Vagina (tissue), 2 donors: Measurements from ENCODE around the gene RYR3. TPM values are rescaled to one million over a fixed set of nuclear protein-coding genes. Genes with fewer than 3 reads are reported as not detected.

ENCODE experiments used
- DNase-seq, 2 donors: peaks; one replicate each; pipeline ENCODE4 v3.0.0-alpha.2; 2017; ENCODE audit errors: extremely low spot score in 2 of 2
- H3K27ac ChIP-seq: fragments of 200-600 bp; sonication (generic); one replicate; pipeline ENCODE4 v1.5.1; 2019
- H3K27me3 ChIP-seq: fragments of 200-600 bp; sonication (generic); one replicate; pipeline ENCODE4 v1.5.1; 2019
- H3K36me3 ChIP-seq, 2 donors: fragments of 200-600 bp; sonication (generic); one replicate each; pipeline ENCODE4 v1.5.1; 2017 to 2019
- H3K4me1 ChIP-seq: fragments of 200-600 bp; sonication (generic); one replicate; pipeline ENCODE4 v1.5.1; 2019
- H3K4me3 ChIP-seq, 2 donors: fragments of 200-600 bp; sonication (generic); 1 replicate in 1 of 2; 2 replicates in 1 of 2; pipeline ENCODE4 v1.5.1; 2016 to 2019
- H3K9me3 ChIP-seq: fragments of 200-600 bp; sonication (generic); one replicate; pipeline ENCODE4 v1.5.1; 2019
- CTCF ChIP-seq, 3 experiments: fragments of 450-650 bp in 2 of 3; fragments of 200-600 bp in 1 of 3; sonication (generic) in 1 of 3; IDR thresholded peaks; one replicate each; pipeline ENCODE4 v1.5.1; 2017 to 2019; ENCODE audit warnings: antibody characterized with exemption in 3 of 3, mild to moderate bottlenecking in 2 of 3, moderate library complexity in 2 of 3
- POLR2A ChIP-seq, 2 donors: fragments of 450-650 bp; IDR thresholded peaks; one replicate each; pipeline ENCODE4 v1.6.1; 2017; ENCODE audit warnings: antibody characterized with exemption in 2 of 2, mild to moderate bottlenecking in 2 of 2, moderate library complexity in 2 of 2
- POLR2AphosphoS5 ChIP-seq, 2 donors: sonication (generic); formaldehyde crosslinking; IDR thresholded peaks; one replicate each; pipeline ENCODE4 v1.9.0; 2017; ENCODE audit warnings: antibody characterized with exemption in 2 of 2, mild to moderate bottlenecking in 2 of 2, low read depth in 1 of 2; ENCODE audit not compliant: insufficient read depth in 1 of 2
- intact Hi-C: fragments of 100-400 bp; cut with DNase I; formaldehyde crosslinking; loops from one replicate; pipeline ENCODE4 v1.15.1; 2023
- total RNA-seq: library from RNA; depleted of rRNA; stranded (reverse); fragments of >200 nt; gene quantifications from one replicate; pipeline ENCODE4 v1.2.3, GENCODE V29; 2016

Gene RYR3
- total RNA-seq, 1 donor from 2014 or later, result 16.5 TPM

DNA sequence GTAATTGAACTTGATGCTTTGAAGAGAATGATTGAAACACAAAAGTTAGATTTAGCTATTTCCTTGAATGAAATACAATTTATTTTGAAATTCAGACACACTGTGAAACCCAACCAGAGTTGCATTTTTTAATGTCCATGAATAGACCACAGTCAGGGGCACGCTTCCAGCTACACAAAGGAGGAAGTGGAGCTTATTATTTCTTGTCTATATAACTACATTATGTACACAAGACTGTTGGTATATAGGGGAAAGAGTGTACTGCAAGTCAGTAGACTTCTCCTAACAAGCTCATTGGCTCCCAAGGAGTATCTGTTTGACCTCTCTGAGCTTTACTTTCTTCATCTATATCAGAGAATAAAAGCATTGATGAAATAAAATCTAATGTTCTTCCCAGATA lies 326.2 kb downstream of the RYR3 start:
- Histone ChIP-seq H3K36me3 (no peaks in the 10 kb centered on the region), H3K9me3 (no peaks in the 10 kb centered on the region), H3K27ac (no peak overlapping the region), H3K4me3 (no peak overlapping the region), H3K27me3 (no peaks in the 10 kb centered on the region), H3K4me1 (no peaks in the 10 kb centered on the region)
- no peak for TF ChIP-seq POLR2A (IDR thresholded peaks at IDR 0.05)
- TF ChIP-seq POLR2AphosphoS5 (IDR thresholded peaks at IDR 0.05; ENCODE audit: insufficient read depth in 1 of 2, low read depth in 1 of 2), result no peak
- TF ChIP-seq CTCF (IDR thresholded peaks at IDR 0.05), result no peak
- intact Hi-C loops, result no loop called here
- DNase-seq, result no peak

DNA sequence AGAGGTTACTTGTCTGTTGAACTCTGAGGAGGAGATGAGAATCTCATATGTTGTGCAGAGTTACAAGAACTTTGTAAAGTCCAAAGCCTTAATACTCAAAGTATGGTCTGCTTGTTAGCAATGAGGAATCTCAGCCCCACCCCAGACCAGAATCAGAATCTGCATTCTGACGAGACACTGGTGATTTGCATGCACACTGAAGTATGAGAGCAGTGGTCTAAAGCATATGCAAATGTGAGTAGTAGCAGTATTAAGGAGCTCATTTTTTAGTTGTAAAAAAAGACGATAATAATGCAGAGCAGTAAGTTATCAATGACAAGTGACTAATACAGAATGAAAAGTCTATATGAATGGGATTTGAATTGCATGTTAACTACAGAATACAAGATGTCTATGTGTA lies 327.7 kb downstream of the RYR3 start:
- TF ChIP-seq CTCF (IDR thresholded peaks at IDR 0.05), result no peak
- no peak for TF ChIP-seq POLR2A (IDR thresholded peaks at IDR 0.05)
- TF ChIP-seq POLR2AphosphoS5 (IDR thresholded peaks at IDR 0.05; ENCODE audit: insufficient read depth in 1 of 2, low read depth in 1 of 2), result no peak
- DNase-seq, result no peak
- Histone ChIP-seq H3K4me1 (no peaks in the 10 kb centered on the region), H3K9me3 (no peaks in the 10 kb centered on the region), H3K36me3 (no peaks in the 10 kb centered on the region), H3K27ac (no peak overlapping the region), H3K4me3 (no peak overlapping the region), H3K27me3 (no peaks in the 10 kb centered on the region)
- intact Hi-C loops, result no loop called here

DNA sequence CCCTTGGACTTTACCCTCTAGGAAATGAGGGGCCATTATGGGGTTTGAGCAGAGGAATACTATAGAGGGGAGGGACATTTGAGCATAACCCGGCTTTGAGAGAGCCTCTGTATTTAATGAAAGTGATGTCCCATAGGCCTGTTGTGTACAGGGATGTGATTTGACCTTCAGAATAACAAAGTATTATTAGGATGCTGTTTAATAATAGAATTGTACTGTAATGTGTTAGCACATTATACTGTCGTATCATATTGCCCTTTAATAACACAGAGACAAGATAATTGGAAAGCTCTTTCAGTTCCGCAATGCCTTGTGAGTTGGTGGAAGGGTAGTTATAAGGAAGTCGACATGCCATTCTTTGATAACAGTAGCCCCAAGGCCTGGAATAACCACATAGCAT lies 328.3 kb downstream of the RYR3 start:
- Histone ChIP-seq H3K27me3 (no peaks in the 10 kb centered on the region), H3K9me3 (no peaks in the 10 kb centered on the region), H3K27ac (no peak overlapping the region), H3K4me1 (no peaks in the 10 kb centered on the region), H3K36me3 (no peaks in the 10 kb centered on the region), H3K4me3 (no peak overlapping the region)
- TF ChIP-seq POLR2A (IDR thresholded peaks at IDR 0.05), result no peak
- no peak for TF ChIP-seq CTCF (IDR thresholded peaks at IDR 0.05)
- TF ChIP-seq POLR2AphosphoS5 (IDR thresholded peaks at IDR 0.05; ENCODE audit: insufficient read depth in 1 of 2, low read depth in 1 of 2), result no peak
- no peak for DNase-seq
- intact Hi-C loops, result no loop called here

DNA sequence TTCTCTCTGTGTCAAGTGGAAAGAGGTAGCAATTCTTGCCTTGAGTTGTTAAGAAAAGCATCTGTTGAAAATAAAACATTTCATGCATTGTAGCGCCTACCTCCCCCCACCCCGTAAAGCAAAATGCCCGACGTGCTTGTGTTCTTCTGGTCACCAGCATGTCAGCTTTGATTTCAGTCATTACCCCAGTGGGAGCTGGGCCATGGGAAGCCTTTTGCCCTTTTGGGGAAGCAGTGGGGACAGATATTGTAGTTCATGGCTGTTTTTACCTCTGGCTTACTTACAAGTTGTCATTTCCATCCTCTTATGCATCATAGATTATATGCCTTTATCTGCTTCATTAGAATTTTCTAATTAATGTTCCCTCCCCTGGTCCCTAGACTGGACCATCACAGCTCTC lies 328.7 kb downstream of the RYR3 start:
- TF ChIP-seq POLR2A (IDR thresholded peaks at IDR 0.05) (no peak), POLR2AphosphoS5 (IDR thresholded peaks at IDR 0.05; ENCODE audit: insufficient read depth in 1 of 2, low read depth in 1 of 2) (no peak), CTCF (IDR thresholded peaks at IDR 0.05) (no peak)
- Histone ChIP-seq H3K27ac (no peak overlapping the region), H3K27me3 (no peaks in the 10 kb centered on the region), H3K4me1 (no peaks in the 10 kb centered on the region), H3K36me3 (no peaks in the 10 kb centered on the region), H3K9me3 (no peaks in the 10 kb centered on the region), H3K4me3 (no peak overlapping the region)
- DNase-seq, result no peak
- intact Hi-C loops, result no loop called here

- Histone ChIP-seq H3K27me3 (no peaks in the 10 kb centered on the region), H3K4me1 (no peaks in the 10 kb centered on the region), H3K9me3 (no peaks in the 10 kb centered on the region), H3K36me3 (no peaks in the 10 kb centered on the region), H3K4me3 (no peak overlapping the region), H3K27ac (no peak overlapping the region)
- DNase-seq, result no peak
- intact Hi-C loops, result no loop called here
- TF ChIP-seq POLR2A (IDR thresholded peaks at IDR 0.05), result no peak
These were observed 329.2 kb downstream of the RYR3 start for GRCh38 chr15:33639978-33640377.

DNA sequence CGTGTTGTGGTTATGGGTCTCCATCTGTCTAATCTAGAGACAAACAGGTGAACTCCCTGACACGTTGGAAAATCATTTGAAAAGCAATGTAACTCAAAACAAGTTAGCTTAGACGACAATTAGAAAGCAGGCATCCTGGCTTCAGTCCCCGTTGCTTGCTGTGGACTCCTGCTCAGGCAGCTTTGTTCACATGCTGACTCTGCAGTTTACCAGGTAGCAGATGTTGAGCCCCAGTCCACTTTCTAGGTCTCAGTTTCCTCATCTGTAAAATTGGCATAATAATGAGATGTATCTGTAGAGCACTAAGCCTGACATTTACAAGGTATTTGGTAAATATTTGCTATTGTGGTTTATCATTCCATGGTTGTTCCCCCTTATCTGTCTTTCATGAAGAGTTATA lies 330.3 kb downstream of the RYR3 start:
- Histone ChIP-seq H3K9me3 (no peaks in the 10 kb centered on the region), H3K27me3 (no peaks in the 10 kb centered on the region), H3K36me3 (no peaks in the 10 kb centered on the region), H3K4me3 (no peak overlapping the region), H3K27ac (no peak overlapping the region), H3K4me1 (no peaks in the 10 kb centered on the region)
- DNase-seq, result no peak
- TF ChIP-seq POLR2AphosphoS5 (IDR thresholded peaks at IDR 0.05; ENCODE audit: insufficient read depth in 1 of 2, low read depth in 1 of 2), result no peak
- TF ChIP-seq CTCF (IDR thresholded peaks at IDR 0.05), result no peak
- no peak for TF ChIP-seq POLR2A (IDR thresholded peaks at IDR 0.05)
- intact Hi-C loops, result no loop called here
